Stomach (tissue), 4 donors: ENCODE results near the gene LARP1.

Experiments used
- CTCF ChIP-seq, 7 experiments: fragments of 450-650 bp in 4 of 7; fragments of 200-600 bp in 3 of 7; sonication (generic) in 3 of 7; IDR thresholded peaks; one replicate each; pipeline ENCODE4 v1.5.1; 2016 to 2019; ENCODE audit warnings: antibody characterized with exemption in 7 of 7, control low read depth in 2 of 7, mild to moderate bottlenecking in 1 of 7
- EP300 ChIP-seq: sonication (generic); formaldehyde crosslinking; IDR thresholded peaks from one replicate; pipeline ENCODE4 v1.6.1; 2017; ENCODE audit warnings: antibody characterized with exemption
- POLR2A ChIP-seq, 4 donors: fragments of 450-650 bp; IDR thresholded peaks; one replicate each; pipeline ENCODE4 v1.6.1; 2016; ENCODE audit warnings: antibody characterized with exemption in 4 of 4, control low read depth in 2 of 4, mild to moderate bottlenecking in 1 of 4, moderate library complexity in 1 of 4
- POLR2AphosphoS5 ChIP-seq, 3 donors: sonication (generic); formaldehyde crosslinking; IDR thresholded peaks; one replicate each; pipeline ENCODE4 v1.6.1; 2016; ENCODE audit warnings: antibody characterized with exemption in 3 of 3

GRCh38 chr5:154707641-154708040 is 47.5 kb upstream of the LARP1 start:
- TF ChIP-seq POLR2A (IDR thresholded peaks at IDR 0.05) = no peak
- no peak for TF ChIP-seq CTCF (IDR thresholded peaks at IDR 0.05)
- no peak for TF ChIP-seq POLR2AphosphoS5 (IDR thresholded peaks at IDR 0.05)
- TF ChIP-seq EP300 = no peak
